Right ventricle myocardium inferior (tissue), 1 donor: ENCODE data around the gene PLCD1. TPM values are rescaled to one million over a fixed set of nuclear protein-coding genes. Genes with fewer than 3 reads are reported as not detected.
"Not testable (repeated sequence)": the region's sequence is repeated elsewhere in the genome, so short reads cannot be mapped to it uniquely, and the experiment has no call there.

Experiments used
- ATAC-seq: fragments of 200-7000 bp; cut with Tn5 transposase; one replicate; pipeline ENCODE4 v1.9.1; 2020; ENCODE audit warnings: mild to moderate bottlenecking, moderate library complexity
- DNase-seq: peaks from one replicate; pipeline ENCODE4 v3.0.0; 2021; ENCODE audit errors: missing footprints
- intact Hi-C: fragments of 100-400 bp; cut with DNase I; formaldehyde crosslinking; loops from one replicate; pipeline ENCODE4 v1.11.0; 2022
- total RNA-seq: library from RNA; stranded (reverse); fragmentation: NEBNext Ultra II Directional; extraction: Animal tissue kit (Norgen Biotek cat#: 25700); gene quantifications from one replicate; pipeline ENCODE4 v1.2.1, GENCODE V29; 2021
- donor health status: DM: no; HTN: yes; CAD: no; lungs with severe emphysema.

The PLCD1 gene
- total RNA-seq, 1 donor from 2014 or later, result 10.7 TPM

DNA sequence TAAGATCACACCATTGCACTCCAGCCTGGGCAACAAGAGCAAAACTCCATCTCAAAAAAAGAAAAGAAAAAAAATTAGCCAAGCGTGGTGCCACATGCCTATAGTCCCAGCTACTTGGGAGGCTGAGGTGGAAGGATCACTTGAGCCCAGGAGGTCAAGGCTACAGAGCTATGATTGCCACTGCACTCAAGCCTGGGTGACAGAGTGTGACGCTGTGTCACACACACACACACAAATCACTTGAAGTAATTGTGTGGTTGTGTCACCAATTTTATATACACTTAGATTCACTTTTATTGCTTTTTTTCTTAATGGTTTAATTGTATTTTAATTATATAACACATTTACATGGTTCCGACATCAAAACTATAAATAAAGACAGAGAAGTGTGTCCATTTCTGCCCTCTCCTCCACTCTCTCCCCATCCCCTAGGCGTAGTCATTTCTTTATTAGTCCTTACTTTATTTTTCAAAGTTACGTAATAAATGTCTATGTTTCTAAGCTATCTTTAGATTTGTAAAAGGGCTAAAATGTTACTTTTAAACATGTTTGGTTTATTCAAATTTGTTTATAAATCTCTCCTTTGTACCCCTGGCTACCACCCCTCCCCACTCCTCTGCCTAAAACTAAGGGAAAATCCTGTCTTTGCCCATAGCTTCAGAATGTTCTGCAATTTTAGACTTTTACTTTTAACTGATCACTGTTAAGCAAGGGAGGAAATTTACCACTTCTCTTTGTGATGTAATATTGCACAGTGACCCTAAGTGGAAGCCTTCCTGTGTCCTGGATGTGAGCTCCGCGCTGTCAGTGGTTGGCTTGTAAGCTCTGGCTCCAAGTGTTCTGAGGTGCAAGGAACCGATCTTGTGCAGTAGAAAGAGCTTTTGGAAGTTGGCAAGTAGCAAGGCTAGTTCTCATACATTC, 49.6 kb downstream of the PLCD1 start:
- DNase-seq (no peak), ATAC-seq (no peak)
- intact Hi-C loops, result no loop called here

DNA sequence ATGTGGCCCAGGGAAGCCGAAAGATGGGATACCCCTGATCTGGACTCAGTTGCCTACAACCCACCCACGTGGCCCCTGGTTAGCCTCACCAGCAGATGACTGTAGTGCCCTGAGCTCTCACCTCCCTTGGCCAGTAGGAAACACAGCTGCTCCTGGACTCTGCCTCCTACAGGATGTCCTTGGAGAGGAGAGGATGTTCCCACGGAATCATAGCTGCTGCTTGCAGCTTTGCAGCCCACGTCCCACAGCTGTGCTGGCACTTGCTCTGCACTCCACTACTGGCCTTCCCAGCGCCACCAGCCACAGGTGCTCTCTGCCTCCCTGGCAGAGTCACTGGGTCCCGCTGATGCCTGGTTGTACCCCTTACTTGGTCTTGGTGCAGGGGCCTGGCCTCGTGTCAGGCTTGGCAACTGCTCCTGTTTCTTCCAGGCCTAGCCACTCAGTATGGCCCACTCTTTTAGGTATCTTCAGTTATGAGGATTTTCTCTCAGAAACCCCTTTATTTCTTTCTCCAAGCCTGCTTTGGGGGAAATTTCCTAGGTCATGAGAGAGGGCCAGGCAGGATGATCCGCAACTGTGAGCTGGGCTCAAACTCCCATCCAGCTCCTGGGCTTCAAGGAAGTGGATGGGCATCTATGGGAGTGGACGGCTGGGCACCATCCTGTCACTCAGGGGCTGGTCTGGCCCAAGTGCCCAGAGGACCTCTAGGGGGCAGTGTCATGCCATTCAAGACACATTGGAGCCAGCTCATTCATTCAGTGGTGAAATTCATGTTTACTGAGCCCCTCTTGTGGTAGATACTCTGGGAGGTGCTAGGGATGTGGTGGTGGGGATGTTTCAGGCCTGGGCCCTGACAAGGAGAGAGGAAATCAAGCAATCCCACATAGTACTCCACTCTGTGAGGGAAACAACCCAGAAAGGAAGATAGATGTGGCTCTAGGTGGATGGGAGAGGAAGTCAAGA, 55.0 kb downstream of the PLCD1 start:
- DNase-seq, result peak; percentile 81
- ATAC-seq, result peak; percentile 64
- intact Hi-C loops, result loop anchor here (2.0 kb wide), 1 partner anchor 28 kb away; no protein-coding TSS in a partner anchor

DNA sequence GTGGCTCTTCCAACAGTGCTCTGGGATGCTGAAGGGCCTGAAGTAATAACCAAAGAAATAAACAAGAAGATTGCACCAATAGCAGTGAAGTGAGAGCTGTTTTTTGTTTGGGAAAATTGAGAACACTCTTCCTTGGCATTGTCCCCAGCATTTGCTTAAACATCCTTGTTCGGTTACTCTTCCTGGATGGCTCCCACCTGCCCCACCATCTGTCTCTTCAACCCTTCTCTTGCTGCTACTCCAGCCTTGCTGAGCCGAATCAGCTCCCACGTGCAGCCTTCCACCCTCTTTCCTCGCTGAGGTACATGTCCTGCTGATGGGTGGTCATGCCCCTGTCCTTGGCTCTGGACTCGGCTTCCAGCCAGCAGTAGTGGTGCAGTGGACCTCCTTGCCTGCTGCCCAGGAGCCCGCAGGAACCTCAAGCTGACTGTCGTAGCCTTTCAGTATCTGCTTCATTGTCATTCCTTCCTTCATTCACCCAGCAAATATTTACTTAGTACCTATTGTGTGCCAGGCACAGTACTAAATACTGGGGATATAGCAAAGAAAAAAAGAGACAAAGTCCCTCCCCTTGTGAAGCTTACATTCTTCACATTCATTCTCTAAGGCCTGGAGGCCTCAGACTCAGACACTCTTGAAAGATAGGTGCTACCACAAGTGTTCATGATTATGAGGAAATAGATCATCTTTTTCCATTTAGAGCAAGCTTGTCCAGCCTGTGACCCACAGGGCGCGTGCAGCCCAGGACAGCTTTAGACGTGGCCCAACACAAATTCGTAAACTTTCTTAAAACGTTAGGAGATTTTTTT, 56.0 kb downstream of the PLCD1 start:
- intact Hi-C loops, result loop anchor here (2.0 kb wide), 1 partner anchor 29 kb away; no protein-coding TSS in a partner anchor

DNA sequence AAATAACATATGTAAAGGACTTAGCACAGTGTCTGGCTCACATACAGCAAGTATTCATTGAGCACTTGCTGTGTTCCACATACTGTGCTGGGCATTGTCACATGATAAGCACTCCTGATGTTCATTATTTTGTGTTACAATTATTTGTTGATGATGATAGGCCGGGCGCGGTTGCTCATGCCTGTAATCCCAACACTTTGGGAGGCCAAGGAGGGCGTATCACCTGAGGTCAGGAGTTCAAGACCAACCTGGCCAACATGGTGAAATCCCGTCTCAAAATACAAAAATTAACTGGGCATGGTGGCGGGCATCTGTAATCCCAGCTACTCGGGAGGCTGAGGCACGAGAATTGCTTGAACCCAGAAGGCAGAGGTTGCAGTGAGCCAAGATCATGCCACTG, 57.4 kb downstream of the PLCD1 start:
- intact Hi-C loops, ATAC-seq, DNase-seq: not testable (repeated sequence)

More for the DNA sequence above, 56.0 kb downstream of the PLCD1 start:
- no peak for ATAC-seq
- DNase-seq, result no peak

DNA sequence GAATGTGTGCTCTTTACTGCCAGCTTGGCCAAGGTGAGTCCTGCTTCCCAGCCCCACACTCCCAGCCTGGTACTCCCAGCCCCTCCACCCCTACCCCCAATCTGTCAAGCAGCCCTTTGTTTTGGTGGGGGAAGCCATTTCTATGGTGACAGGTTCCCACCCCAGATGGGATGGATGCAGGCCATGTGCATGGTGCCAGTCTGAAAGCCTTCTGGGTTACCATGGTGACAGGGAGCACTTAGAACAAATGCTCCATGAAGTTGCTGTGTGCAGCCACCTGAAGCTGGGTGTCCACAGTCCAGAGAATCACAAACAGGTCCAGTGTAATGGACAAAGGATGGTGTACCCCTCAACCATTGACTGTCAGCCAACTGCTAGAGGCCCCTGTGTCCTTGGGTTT, 58.0 kb downstream of the PLCD1 start:
- intact Hi-C loops, result no loop called here

DNA sequence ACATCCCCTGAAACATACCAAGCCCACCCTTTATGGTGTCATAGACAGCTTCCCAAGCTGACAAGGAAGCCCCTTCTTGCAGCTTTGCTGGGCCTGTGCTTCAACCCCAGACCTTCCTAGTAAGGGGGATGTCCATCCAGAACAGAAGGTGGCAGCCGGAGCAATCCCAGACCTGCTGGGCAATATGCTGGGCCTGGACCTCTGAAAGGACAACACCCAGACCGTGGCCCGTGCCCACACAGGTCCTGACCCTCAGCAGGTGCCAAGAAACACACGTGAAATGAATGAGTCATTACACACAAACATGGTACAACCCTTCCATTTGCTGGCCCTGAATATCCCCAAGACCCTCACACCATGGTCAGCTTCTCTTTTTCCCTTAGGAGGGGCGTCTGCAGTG, 58.6 kb downstream of the PLCD1 start:
- ATAC-seq (no peak), DNase-seq (no peak)
- intact Hi-C loops, result no loop called here

More for the DNA sequence above, 58.0 kb downstream of the PLCD1 start:
- DNase-seq, result no peak
- no peak for ATAC-seq

DNA sequence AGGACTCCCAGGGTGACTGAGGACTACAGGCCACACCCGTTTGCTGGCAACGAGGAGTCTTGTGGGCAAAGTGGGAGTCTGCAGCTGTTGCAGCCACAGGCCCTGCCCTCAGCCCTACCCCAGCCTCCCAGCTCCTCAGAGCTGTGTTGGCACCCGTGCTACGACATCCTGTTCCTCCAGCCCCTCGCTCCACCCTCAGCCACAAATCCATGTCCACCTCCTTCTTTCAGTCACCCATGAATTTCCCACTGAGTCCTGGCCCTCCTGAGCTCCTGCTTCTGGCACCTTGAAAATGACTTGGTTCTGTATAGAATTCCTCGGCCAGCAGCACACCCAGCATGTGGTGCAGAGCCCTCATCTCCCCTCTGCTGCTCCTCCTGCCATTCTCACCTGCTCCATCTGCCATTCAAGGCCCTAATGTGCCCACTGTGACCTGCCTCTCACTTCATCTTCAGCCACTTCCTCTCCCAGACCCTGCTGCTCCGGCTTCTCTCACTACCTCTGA, 59.8 kb downstream of the PLCD1 start:
- intact Hi-C loops, result no loop called here
- ATAC-seq (peak; percentile 35), DNase-seq (no peak)

DNA sequence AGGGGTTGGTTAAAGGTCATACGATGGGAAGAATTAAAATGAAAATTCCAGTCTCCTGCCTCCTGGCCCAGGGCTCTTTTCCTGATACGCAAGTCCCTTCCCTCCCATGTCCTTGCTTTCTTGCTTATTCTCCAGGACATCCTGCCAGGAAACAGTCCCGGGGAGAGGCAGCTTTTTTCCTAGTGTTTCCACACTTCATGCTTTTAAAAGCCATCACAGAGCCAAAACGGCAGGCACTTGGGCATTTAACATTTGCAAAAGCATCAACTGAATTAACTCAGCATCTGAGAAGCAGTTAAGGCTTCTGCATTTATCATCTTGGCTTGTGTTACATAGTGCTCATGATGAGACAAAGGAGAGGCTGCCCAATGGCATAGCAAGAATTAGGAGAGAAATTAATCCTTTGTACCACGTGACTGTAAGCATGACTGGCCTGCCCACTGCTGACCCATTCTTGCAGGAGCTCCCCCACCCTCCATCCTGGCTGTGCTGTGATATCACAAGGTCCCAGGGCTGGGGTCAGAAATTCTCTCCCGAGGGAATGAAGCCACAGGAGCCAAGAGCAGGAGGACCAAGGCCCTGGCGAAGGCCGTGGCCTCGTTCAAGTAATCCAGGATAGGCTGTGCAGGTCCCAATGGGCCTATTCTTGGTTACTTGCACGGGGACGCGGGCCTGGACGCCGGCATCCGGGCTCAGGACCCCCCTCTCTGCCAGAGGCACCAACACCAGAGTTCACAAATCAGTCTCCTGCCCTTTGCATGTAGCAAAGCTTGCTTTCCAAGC, 60.4 kb downstream of the PLCD1 start:
- intact Hi-C loops, result no loop called here
- ATAC-seq (peak; percentile 49), DNase-seq (no peak)

DNA sequence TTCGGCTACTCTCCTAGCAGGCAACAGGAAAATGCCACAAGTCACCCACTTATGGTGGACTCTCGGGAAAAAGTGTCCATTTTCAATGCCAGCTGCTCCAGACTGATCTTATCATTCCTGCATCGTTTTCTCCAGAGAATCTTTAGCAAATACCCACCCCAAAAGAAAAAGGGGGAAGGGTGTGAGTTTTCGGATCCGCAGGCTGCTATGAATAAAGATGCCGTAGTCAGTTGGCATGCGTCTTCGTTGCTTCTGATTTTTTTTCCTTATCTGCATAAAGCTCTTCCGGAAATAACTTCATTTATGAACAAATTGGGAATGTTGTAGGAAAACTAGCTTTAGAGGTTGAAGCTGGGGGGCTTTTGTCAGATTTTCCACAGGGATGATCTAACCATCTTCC, 61.2 kb downstream of the PLCD1 start:
- DNase-seq, result no peak
- intact Hi-C loops, result no loop called here
- no peak for ATAC-seq

DNA sequence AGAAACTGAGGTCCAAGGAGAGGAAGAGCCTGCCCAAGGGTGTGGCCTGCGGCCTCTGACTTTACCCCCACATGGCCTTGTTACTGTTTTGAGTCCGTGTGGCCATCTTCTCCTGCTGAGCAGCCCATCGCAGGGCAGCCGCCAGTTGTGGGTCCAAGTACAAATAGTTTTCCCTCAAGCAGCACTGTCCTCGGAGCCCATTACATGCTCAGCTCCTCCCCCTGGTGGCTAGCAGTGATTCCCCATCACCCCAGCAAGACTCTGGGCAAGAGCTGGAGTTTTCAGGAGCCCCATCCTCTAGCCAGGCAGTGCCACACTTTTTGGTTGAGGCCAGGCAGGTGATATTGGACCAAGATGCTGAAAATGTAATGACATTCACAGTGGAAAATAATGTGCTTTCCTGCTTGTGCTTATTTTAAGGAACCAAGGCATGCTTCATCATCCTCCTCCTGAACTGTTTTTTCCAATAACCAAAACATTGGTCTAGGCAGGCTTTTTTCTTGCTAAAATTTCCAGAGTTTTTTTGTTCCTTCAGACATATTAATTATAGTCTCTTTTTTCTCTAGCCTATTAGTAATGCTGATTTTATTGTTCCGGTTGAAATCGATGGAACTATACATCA, 62.1 kb downstream of the PLCD1 start:
- intact Hi-C loops, result loop anchor here (1.0 kb wide), 1 partner anchor 112 kb away; no protein-coding TSS in a partner anchor

DNA sequence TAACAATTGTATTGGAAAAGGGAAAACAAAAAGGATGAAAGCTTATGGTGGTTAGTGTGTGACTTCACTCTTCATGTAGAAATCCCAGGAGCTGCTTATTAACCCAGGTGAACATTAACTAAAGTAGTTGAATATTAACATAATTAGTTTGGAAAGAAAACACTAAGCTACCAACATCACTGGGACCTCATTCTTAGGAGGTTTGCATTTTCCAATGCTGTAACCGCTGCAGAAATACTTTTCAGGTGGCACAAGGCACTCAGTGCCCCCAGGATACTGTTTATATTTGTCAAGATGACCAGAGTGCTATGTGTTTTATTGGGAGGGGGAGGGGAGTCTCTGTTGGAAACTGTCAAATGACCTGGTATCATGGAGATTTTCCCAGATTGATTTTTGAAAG, 64.7 kb downstream of the PLCD1 start:
- intact Hi-C loops, result no loop called here
- no peak for DNase-seq
- no peak for ATAC-seq

More for the DNA sequence above, 62.1 kb downstream of the PLCD1 start:
- DNase-seq, result no peak
- peak; percentile 73 for ATAC-seq

DNA sequence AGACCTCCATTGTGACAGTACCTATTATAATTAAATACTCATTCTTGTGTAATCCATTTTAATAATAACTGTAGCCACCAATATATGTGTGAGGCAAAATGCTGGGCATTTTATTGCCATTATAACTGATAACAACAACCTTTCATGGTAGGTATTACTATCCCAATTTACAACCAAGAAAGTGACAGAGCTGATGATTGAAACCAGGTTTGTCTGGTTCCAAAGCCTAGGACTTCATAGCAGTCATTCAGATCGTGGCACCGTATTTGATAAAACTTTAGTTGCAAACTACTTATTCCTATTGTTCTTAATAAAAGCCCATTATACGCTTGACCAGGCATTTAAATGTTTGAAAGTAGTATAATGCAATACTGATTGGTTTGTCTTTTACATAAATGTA, 65.3 kb downstream of the PLCD1 start:
- DNase-seq, result no peak
- intact Hi-C loops, result no loop called here

DNA sequence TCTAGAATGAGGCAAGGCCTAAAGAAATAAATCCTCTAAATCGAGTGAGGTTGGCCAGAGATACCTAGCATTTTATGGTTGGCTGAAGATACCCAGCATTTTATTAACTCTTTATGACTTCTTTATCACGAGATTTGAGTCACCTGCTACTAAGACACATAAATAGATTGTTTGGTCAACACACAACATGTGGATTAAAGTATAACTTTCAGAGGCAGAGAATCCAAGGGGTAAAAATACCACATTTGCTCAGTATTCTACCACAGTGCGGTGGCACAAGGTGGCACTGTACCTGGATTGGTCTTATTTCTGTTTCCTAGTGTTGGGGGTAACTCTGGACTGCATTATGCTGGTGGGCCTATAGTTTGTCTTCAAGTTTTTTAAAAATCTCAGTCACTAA, 65.8 kb downstream of the PLCD1 start:
- intact Hi-C loops, result no loop called here
- ATAC-seq, result no peak
- DNase-seq, result no peak

More for the DNA sequence above, 65.3 kb downstream of the PLCD1 start:
- ATAC-seq, result no peak

DNA sequence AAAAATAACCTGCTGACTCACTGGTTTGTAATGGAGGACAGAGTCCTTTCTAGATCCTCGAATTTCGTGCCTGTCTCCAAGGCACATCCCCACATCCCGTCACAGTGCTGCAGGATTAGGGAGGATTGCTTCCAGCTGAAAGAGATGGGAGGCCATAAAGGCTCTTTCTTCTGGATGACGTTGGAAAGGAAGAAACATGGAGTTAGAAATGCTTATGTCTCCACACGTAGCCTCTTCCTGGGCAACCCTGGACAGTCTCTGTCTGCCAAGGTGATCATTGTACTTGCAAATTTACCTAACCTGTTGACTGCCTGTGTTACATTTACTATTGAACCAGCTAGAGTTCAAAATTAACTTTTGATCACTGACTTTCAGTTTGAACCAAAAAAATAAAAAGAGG, 66.4 kb downstream of the PLCD1 start:
- ATAC-seq, result no peak

DNA sequence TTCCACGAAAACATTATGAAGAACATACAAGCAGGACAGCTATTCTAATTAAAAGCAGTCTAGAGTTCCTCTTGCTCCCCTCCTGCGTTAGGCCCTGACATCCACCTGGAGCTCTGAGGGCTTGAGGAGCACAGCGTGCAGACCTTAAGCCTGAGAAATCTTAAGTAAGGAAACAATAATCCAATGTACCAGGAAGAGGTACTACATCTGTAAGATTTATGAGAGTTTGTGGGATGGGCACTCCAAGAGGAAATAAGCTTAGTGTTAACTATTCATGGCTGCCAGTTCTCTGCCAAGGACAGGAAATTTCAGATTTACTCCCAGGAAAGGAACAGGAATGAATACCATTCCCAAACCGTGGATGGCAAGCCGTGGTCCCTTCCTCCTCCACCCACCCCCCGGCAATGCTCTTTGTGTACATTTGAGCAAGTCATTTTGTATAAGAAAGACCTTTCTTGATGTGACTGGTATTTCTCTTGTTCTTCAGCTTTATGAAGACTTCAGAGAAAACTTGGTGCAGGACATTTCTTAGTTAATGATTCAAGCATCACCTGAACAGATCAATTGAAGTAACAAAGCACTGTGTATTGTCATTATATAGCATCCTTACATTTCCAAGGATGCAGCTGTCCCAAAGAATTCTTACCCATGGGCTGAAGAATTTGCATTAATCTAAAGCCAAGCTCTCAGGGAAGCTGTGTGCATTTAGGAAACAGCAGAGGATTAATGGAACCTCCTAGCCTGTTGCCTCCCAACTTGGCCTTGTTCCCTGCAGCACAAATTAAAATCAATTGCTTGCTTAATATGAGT, 67.6 kb downstream of the PLCD1 start:
- no peak for DNase-seq
- intact Hi-C loops, result no loop called here
- no peak for ATAC-seq

More for the DNA sequence above, 66.4 kb downstream of the PLCD1 start:
- no peak for DNase-seq
- intact Hi-C loops, result no loop called here

DNA sequence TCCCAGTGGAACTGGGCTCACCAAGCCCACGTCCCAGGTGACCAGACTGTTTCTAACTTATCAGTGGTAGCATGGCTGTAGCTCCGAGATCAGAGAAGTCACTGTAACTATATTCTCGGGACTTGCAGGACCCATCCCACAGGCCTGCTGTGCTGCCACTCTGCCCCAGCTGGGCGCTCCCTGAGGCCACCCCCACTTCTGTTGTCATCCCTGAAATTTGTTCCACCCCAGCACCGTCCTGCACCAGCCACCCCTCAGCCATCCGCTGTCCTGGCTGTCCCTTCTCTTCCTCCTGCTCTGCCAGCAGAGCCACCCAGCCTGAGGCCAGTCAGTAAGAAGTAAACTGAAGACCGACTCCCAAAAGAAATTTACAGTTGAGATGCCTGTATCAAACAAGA, 71.9 kb downstream of the PLCD1 start:
- DNase-seq, result no peak
- intact Hi-C loops, result no loop called here
- peak; percentile 43 for ATAC-seq
